Left renal cortex interstitium (tissue), 4 donors: ENCODE data around the gene SETD2. TPM values are rescaled to one million over a fixed set of nuclear protein-coding genes. Genes with fewer than 3 reads are reported as not detected.

Experiments
- DNase-seq, 4 donors: peaks; one replicate each; pipeline ENCODE4 v3.0.0-alpha.2; 2013; ENCODE audit warnings: low read depth in 4 of 4, low spot score in 2 of 4, missing footprints in 1 of 4
- polyA plus RNA-seq, 4 donors: library from polyadenylated mRNA; unstranded; fragments of 120-200 nt; gene quantifications; one replicate each; pipeline ENCODE4 v1.2.1, GENCODE V29; 2013; ENCODE audit not compliant: insufficient read length in 4 of 4

Gene SETD2
- polyA plus RNA-seq, 4 donors: 56.2 to 70.0 (median 68.1) TPM

DNA sequence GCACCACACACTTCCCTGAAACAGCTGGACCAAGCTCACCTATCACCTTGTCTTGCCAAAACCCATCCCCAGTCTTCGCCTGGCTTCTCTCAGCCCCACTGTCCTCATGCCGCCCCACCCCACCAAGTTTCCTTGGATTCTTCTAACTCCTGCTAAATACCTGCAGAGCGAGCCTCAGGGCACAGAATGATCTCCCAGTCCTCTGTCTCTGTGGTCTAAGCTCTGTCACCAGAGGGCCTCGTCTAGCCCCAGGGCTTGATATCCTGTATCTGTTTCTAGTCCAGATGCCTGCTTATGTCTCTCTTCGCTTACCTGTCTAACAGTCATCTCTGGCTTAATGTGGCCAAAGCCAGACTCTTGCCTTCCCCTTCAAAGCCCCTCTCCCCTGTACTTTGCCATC lies 197.1 kb downstream of the SETD2 start:
- no peak for DNase-seq

Other genes starting within 250 kb of the SETD2 start
- gene CCDC12, start 187.4 kb downstream of the SETD2 start, polyA plus RNA-seq: 10 to 100 TPM; 52.4 to 67.5 (median 57.7) TPM
- 10 to 100 TPM; 25.5 to 51.8 (median 40.5) TPM for gene NBEAL2, start 184.4 kb downstream of the SETD2 start, polyA plus RNA-seq
- gene KIF9, start 118.7 kb upstream of the SETD2 start, polyA plus RNA-seq: 10 to 100 TPM; 22.4 to 26.3 (median 24.1) TPM
- gene KLHL18, start 118.8 kb upstream of the SETD2 start, polyA plus RNA-seq: 10 to 100 TPM; 12.7 to 16.5 (median 14.8) TPM
- gene PTPN23, start 216.9 kb upstream of the SETD2 start, polyA plus RNA-seq: 10 to 100 TPM; 19.7 to 36.2 (median 29.3) TPM